Fibroblast of peridontal ligament (primary cell): Measurements from ENCODE around the gene AGA.

Experiments used
- DNase-seq: peaks from one replicate; pipeline ENCODE4 v3.0.0-alpha.2; 2010; ENCODE audit errors: extremely low read depth

The AGA gene

DNA sequence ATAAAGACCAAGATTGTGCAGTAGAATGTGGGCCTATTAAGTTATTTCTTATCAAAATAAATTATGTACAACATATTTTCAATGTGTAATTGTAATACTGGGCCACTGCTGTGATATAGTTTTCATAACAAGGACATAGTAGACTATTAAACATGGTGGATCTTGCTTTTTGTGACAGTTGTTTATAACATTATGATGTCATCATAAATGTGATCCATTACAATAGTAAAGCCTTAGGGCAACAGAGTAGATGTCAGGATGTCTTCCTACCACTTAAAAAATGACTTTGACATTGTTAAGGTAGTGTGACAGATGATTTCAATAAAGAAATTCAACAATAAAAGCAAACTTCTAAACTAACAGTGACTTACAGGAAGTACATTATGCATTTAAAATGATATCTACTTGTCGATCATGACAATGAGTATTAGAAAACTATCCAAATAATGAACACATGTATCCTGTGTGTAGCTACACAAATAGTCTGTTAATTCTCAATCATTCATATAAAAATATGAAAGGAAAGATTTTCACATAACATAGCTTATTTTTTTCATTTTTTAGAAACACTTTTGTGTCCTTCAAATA lies 5.3 kb upstream of the AGA start:
- no peak for DNase-seq

- no peak for DNase-seq
Measured at GRCh38 chr4:177446586-177446985, 4.3 kb upstream of the AGA start.

DNA sequence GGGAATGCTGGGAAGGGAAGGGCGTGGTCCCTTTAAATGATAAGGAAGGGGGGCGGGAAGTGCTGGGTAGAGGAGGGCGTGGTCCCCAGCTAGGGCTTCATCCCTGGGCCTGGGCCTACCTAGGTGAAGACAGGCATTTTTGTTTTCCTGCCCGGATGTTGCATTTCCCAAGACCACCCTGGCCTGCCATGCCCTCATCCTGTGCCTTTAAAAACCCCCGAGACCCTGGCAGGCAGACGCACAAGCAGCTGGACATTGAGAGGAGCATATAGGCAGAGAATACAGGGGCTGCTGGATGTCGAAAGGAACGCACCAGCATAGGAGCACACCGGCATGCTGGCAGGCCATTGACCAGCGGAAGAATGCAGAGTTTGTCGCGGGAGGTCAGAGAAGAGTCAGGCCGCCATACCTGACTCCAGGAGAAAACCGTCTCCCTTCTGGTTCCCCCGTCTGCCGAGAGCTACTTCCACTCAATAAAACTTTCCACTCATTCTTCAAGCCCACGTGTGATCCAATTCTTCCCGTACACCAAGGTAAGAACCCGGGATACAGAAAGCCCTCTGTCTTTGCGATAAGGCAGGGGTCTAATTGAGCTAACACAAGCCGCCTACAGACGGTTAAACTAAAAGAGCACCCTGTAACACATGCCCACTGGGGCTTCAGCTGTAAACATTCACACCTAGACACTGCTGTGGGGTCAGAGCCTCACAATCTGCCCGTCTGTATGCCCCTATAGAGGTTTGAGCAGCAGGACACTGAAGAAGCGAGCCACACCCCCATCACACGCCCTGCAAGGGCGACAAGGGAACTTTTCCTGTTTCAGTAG lies 2.9 kb upstream of the AGA start:
- DNase-seq = no peak

DNA sequence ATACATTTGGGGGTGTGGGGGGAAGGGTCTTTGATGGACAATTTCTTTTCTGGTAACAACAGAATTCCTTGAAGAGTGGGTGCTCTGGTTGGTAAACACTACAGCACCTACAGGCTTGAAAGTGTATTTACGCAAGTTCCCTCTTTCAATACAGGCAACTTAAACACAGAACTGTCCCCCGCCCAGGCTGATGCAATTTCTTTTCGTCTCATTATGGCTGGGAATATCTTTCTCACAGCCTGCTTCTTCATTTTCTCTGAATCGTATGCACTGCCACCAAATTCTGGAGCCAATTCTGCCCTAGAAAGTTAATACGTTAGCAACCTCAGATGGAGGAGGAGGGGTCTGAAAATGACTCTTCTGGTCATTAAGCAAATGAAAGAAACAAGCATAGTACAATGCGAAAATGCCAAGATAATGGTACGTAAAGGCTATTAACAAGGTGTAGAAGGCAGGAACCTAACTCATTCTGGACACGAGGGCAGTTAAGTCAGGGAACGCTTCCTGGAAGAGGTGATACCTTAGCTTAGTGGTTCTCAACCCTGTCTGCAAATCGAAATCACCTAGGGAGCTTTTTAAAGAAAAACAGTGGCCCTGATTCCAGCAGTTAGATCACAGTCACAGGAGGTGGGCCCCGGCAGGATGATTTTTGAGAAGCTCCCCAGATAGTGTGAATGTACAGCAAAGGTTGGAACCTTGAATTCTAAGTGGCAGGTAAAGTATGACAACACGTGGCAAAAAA lies 1.0 kb downstream of the AGA start:
- DNase-seq = peak; percentile 35

- no peak for DNase-seq
Measured at GRCh38 chr4:177436456-177436855, 5.8 kb downstream of the AGA start.

- DNase-seq = no peak
Measured at GRCh38 chr4:177434667-177435066, 7.6 kb downstream of the AGA start.

DNA sequence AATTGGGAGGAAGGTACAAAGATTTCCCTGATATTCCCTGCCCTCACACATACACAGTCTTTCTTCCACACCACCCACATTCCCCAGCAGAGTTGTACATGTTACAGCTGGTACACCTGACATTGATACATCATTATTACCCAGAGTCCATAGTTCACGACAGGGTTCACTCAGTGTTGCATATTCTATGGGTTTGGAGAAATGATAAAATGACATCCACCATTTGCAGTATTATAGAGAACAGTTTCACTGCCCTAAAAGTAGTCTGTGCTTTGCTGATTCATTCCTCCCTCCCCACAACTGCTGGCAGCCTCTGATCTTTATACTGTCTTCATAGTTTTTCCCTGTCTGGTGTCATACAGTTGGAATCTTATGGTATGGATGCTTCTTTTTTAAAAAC lies 15.0 kb downstream of the AGA start:
- peak; percentile 24 for DNase-seq

GRCh38 chr4:177419434-177419833 lies 22.8 kb downstream of the AGA start:
- no peak for DNase-seq

GRCh38 chr4:177413656-177414055 lies 28.6 kb downstream of the AGA start:
- no peak for DNase-seq

- no peak for DNase-seq
Measured at GRCh38 chr4:177413076-177413475, 29.2 kb downstream of the AGA start.

DNA sequence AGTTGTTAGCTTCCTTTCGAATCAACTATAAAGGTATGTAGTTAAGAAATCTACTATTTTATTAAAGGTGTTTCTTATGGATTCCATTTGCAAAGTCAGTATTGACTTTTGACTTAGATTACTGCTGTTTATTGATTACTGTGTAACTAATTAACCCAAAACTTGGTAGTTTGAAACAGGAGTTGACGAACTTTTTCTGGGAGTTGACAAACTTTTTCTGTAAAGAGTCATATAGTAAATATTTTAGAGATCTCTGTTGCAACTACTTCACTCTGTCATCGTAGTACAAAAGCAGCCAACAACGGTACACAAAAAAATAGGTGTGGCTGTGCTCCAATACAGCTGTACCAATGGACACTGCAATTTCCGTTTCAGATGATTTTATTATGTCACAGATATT lies 30.2 kb downstream of the AGA start:
- no peak for DNase-seq

DNA sequence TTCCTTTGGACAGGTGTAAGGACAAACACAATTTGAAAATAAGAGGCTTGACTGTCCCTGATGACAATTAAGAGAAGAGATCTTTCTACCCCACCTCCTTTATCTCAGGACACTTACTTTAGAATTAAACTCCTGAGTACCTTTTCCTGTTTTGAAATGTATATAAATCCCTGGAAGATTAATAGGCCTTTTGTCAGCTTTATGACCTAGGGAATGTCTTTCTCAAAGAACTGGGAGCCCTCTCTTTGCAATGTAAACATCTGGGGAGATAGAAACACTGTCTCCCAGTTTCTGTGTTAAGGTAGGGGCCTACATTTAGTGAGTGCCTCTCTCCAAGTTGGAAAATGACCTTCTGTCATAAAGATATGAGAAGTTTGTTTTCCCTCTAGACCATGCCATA lies 31.7 kb downstream of the AGA start:
- DNase-seq = no peak

DNA sequence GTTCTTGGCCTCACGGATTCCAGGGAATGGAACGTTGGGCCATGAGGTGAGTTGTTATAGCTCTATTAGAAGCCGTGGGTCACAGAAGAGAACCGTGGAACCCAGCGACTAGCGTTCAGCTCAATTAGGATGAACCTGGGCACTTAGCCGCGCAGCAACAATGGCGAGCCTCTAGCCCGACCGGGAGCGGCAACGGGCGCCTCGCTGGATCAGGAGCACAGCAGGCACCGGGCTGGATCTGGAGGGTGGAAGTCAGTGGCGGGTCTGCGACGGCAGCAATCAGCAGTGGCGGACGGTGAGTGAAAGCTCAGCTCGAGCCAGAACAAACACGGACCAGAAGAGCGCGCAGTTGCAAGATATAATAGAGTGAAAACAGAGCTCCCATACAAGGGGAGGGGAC lies 34.2 kb downstream of the AGA start:
- DNase-seq = no peak

DNA sequence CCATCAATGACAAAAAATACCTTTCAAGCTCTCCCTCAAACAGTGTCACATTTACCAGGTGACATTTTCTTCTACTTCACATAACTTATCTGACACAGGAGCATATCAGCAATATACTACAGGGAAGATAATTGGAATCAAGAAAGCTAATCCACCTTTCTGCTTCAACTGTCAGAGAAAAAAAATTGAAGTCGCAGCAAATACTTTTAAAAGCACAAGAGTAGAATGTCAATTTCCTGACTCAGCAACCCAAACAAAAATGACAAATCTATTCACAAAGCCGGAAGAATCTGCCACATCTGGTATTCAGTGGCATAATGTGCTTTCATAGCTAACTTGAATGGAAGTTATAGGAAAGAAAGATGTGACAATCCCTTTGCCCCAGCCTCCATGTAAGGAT lies 36.7 kb downstream of the AGA start:
- no peak for DNase-seq

DNA sequence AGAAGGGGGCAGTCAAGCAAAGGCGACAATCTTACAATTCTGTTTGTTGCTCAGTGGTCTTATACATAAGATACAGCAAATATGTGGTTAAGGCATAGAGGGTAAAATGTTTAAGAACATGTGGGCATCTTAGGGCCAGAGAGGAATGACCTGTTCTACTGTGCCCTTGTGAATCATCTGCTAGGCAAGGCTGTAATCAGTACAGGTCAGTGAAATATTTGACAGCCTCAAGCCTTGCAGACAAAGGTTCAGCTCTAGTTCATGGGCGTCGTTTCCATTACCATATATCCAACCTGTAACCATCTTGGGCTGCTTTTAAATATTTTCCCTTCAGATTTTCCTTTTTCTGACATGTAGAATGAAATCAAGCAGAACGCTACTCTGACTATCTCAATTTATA lies 37.3 kb downstream of the AGA start:
- DNase-seq = no peak

- no peak for DNase-seq
Measured at GRCh38 chr4:177404342-177404741, 37.9 kb downstream of the AGA start.

DNA sequence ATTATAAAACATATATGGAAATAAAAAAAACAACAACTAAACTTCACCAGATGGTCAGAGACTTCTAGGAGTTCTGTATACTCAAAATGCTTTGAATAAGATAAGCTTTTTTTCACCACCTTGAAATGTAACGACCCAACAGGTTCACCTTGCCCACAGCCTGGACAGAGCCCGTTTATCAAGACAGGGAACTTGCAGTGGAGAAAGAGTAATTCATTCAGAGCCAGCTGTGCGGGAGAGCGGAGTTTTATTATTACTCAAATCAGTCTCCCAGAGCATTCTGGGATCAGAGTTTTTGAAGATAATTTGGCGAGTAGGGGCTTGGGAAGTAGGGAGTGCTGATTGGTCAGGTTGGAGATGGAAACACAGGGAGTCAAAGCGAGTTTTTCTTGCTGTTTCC lies 38.5 kb downstream of the AGA start:
- DNase-seq = no peak

GRCh38 chr4:177401658-177402273 lies 40.5 kb downstream of the AGA start:
- no peak for DNase-seq

DNA sequence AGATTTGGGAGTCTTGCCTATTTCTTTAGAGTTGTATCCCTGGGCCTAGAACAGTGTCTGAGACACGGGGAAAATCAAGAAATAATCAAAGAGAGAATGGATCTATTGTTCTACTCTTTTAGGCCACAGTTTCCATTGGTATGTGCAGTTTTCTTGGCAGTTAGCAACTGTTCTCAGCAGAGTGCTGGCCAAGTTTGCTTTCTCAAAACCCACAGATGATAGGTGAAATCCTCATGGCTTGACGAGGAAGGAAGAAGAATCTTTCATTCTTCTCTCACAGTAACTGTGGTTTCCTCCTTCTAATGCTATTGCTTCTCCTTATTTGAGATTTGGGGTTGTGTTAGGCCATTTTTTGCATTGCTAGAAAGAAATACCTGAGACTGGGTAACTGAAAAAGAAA lies 42.2 kb downstream of the AGA start:
- DNase-seq = no peak

GRCh38 chr4:177396352-177396751 lies 45.9 kb downstream of the AGA start:
- DNase-seq = no peak

- no peak for DNase-seq
Measured at GRCh38 chr4:177393236-177393635, 49.0 kb downstream of the AGA start.

- DNase-seq = no peak
Measured at GRCh38 chr4:177391953-177392352, 50.3 kb downstream of the AGA start.

GRCh38 chr4:177391287-177391686 lies 51.0 kb downstream of the AGA start:
- DNase-seq = no peak
